Measurements from ENCODE around the gene IL1R1. TPM values are rescaled to one million over a fixed set of nuclear protein-coding genes. Genes with fewer than 3 reads are reported as not detected.

Gene IL1R1
- total and polyA plus RNA-seq, 10 of the 15 experiments (the other 5 are each of a cell fraction or from before 2014, with no cell fraction given), result 0.17 to 13.2 (median 0.53) TPM

- TF ChIP-seq ZSCAN29 (IDR thresholded peaks at IDR 0.05) (no peak), MLLT1 (IDR thresholded peaks at IDR 0.05) (peak; percentile 73; the same call in 1 of the 2 replicates), TCF12 (IDR thresholded peaks at IDR 0.05; ENCODE audit: low read depth, low read length) (peak; percentile 84), BCL11A (IDR thresholded peaks at IDR 0.05; ENCODE audit: low read depth, low read length) (peak; percentile 54; the same call in 1 of the 2 replicates), NBN (IDR thresholded peaks at IDR 0.05) (peak; percentile 67; the same call in 1 of the 2 replicates), GATAD2B (conservative IDR thresholded peaks at IDR 0.05; ENCODE audit: low read depth) (peak; percentile 63; the same call in 1 of the 2 replicates)
Observed at GRCh38 chr2:102103992-102104871, 38.3 kb upstream of the IL1R1 start (continued).

- Histone ChIP-seq H4K20me1 (ENCODE audit: control insufficient read depth, insufficient read depth) (no peaks in the 10 kb centered on the region), H2AFZ (ENCODE audit: control insufficient read depth, low read depth, low read length) (no peak overlapping the region), H3K27me3 (replicated peaks in 1 of 2; ENCODE audit: control insufficient read depth in 2 of 2, insufficient read depth in 2 of 2, low read length in 1 of 2) (no peaks in the 10 kb centered on the region), H3K9ac (ENCODE audit: control insufficient read depth, insufficient read depth, low read length) (no peak overlapping the region), H3K4me2 (ENCODE audit: control insufficient read depth, insufficient read depth) (no peak overlapping the region), H3K4me3 (no peak overlapping the region), H3K9me3 (replicated peaks; ENCODE audit: control insufficient read depth, insufficient read depth, low read length) (no peaks in the 10 kb centered on the region; the same call in 2 of the 3 replicates), H3K79me2 (ENCODE audit: control insufficient read depth, insufficient read depth, low read length) (no peaks in the 10 kb centered on the region), H3K4me1 (ENCODE audit: control insufficient read depth, insufficient read depth, low read length) (peaks cover 4% of the 10 kb centered on the region; the same call in 1 of the 2 replicates), H3K27ac (ENCODE audit: control insufficient read depth, insufficient read depth) (no peak overlapping the region), H3K36me3 (ENCODE audit: control insufficient read depth in 2 of 2, insufficient read depth in 2 of 2, low read length in 1 of 2) (no peaks in the 10 kb centered on the region)
- intact Hi-C loops (cut with micrococcal nuclease; ENCODE audit: unreplicated experiment) (no loop called here), in situ Hi-C loops (cut with MboI) (no loop called here)
- RAD21 ChIA-PET (ENCODE audit: unreplicated experiment), result interaction anchor here (0.9 to 9.0 kb wide), 18 partner anchors 9 to 222 kb away, joined by 3 to 115 read pairs (median 10); no protein-coding TSS in a partner anchor
- POLR2A ChIA-PET, result interaction anchor here (0.9 to 3.9 kb wide), 10 partner anchors 10 to 133 kb away, joined by 3 to 35 read pairs (median 4); no protein-coding TSS in a partner anchor
- WGBS (ENCODE audit: insufficient coverage, insufficient replicate concordance, low lambda C conversion rate, missing lambda C conversion rate), result 37% methylated on average over 5 of the region's 5 CpGs
- no TSS peak for BruUV-seq (replicated peaks)
- CTCF ChIA-PET, result interaction anchor here (0.6 to 3.9 kb wide), 14 partner anchors 8 to 330 kb away, joined by 3 to 31 read pairs (median 6); no protein-coding TSS in a partner anchor
- ATAC-seq, result peak; percentile 43
- SMC1A ChIA-PET (ENCODE audit: uncharacterized antibody, unreplicated experiment), result interaction anchor here (0.8 to 4.2 kb wide), 32 partner anchors 8 to 327 kb away, joined by 3 to 80 read pairs (median 4); no protein-coding TSS in a partner anchor
- DNase-seq (ENCODE audit: low read depth, low spot score), result no peak
- no peak for FAIRE-seq
- TF ChIP-seq NFYB (IDR thresholded peaks at IDR 0.05; ENCODE audit: insufficient read depth, low read depth, low read length), result no peak
- no peak for TF ChIP-seq FOS (IDR thresholded peaks at IDR 0.05; ENCODE audit: borderline replicate concordance, extremely low read depth, insufficient read length)
- TF ChIP-seq ATF2 (IDR thresholded peaks at IDR 0.05; ENCODE audit: low read length), result no peak
- TF ChIP-seq ASH2L (IDR thresholded peaks at IDR 0.05; ENCODE audit: borderline replicate concordance, low read depth), result no peak
- no peak for TF ChIP-seq LARP7 (IDR thresholded peaks at IDR 0.05)
- TF ChIP-seq MYB (IDR thresholded peaks at IDR 0.05; ENCODE audit: borderline replicate concordance, low read depth, low read length), result no peak
- peak; percentile 77 for TF ChIP-seq ATF7 (IDR thresholded peaks at IDR 0.05; ENCODE audit: low read depth)
- no peak for TF ChIP-seq NR2F1 (conservative IDR thresholded peaks at IDR 0.05)
- TF ChIP-seq POU2F2 (IDR thresholded peaks at IDR 0.05; ENCODE audit: borderline replicate concordance, low read depth, low read length), result no peak
- TF ChIP-seq HDAC2 (IDR thresholded peaks at IDR 0.05), result no peak
- TF ChIP-seq IRF5 (IDR thresholded peaks at IDR 0.05; ENCODE audit: borderline replicate concordance), result no peak
- 0 out of 4 replicates have a peak, but pooled peaks of 1 of the 2 experiments have one; percentile 10 for TF ChIP-seq BHLHE40 (IDR thresholded peaks at IDR 0.05; ENCODE audit: borderline replicate concordance in 1 of 2, low read depth in 2 of 2, low read length in 1 of 2)
- TF ChIP-seq SMAD5 (IDR thresholded peaks at IDR 0.05; ENCODE audit: low read depth), result no peak
Observed at GRCh38 chr2:102106133-102106556, 36.4 kb upstream of the IL1R1 start.
